HG02610 (cell line): ENCODE results near the gene ADRA2A.
A peak's percentile ranks its signal among the peaks of the same experiment; 100 is the strongest.

Source experiments
- ATAC-seq: cut with Tn5 transposase; IDR thresholded peaks from one replicate; pipeline ENCODE4 v1.9.1; 2021; ENCODE audit warnings: mild to moderate bottlenecking, moderate library complexity; ENCODE audit not compliant: unreplicated experiment

ADRA2A gene

GRCh38 chr10:111076682-111077478 lies at the start of gene ADRA2A:
ADRA2A (plus strand) TSS chr10:111077029; CDS start chr10:111077997, 968 bp downstream.
- ATAC-seq, result peak; percentile 18

GRCh38 chr10:111030042-111030750 lies 46.6 kb upstream of the ADRA2A start:
- ATAC-seq, result peak; percentile 91

- ATAC-seq, result no peak
Observed at GRCh38 chr10:111034598-111035310, 42.1 kb upstream of the ADRA2A start.

- ATAC-seq, result no peak
Observed at GRCh38 chr10:111035542-111035941, 41.3 kb upstream of the ADRA2A start.

- no peak for ATAC-seq
Observed at GRCh38 chr10:111037858-111038257, 39.0 kb upstream of the ADRA2A start.

GRCh38 chr10:111039522-111039921 lies 37.3 kb upstream of the ADRA2A start:
- ATAC-seq, result no peak

- ATAC-seq, result no peak
Observed at GRCh38 chr10:111057006-111057405, 19.8 kb upstream of the ADRA2A start.

GRCh38 chr10:111063471-111063870 lies 13.4 kb upstream of the ADRA2A start:
- ATAC-seq, result no peak

GRCh38 chr10:111072232-111072631 lies 4.6 kb upstream of the ADRA2A start:
- no peak for ATAC-seq

- no peak for ATAC-seq
Observed at GRCh38 chr10:111075577-111076185, 1.1 kb upstream of the ADRA2A start.

GRCh38 chr10:111076191-111076681 lies 593 bp upstream of the ADRA2A start:
- ATAC-seq, result peak; percentile 74

- no peak for ATAC-seq
Observed at GRCh38 chr10:111077479-111077784, 603 bp downstream of the ADRA2A start.

GRCh38 chr10:111077785-111078504 lies 1.1 kb downstream of the ADRA2A start:
- ATAC-seq, result no peak

GRCh38 chr10:111078505-111079185 lies 1.8 kb downstream of the ADRA2A start:
- no peak for ATAC-seq

- ATAC-seq, result no peak
Observed at GRCh38 chr10:111079241-111079760, 2.5 kb downstream of the ADRA2A start.

GRCh38 chr10:111079781-111080180 lies 3.0 kb downstream of the ADRA2A start:
- ATAC-seq, result no peak

GRCh38 chr10:111080224-111080623 lies 3.4 kb downstream of the ADRA2A start:
- no peak for ATAC-seq

- no peak for ATAC-seq
Observed at GRCh38 chr10:111081595-111081994, 4.8 kb downstream of the ADRA2A start.

- no peak for ATAC-seq
Observed at GRCh38 chr10:111082102-111082975, 5.5 kb downstream of the ADRA2A start.
